Fibroblast of the conjunctiva (primary cell): ENCODE measurements around the gene ZNF213.
"Not testable (repeated sequence)": the region's sequence is repeated elsewhere in the genome, so short reads cannot be mapped to it uniquely, and the experiment has no call there.

Experiments
- DNase-seq: peaks from one replicate; pipeline ENCODE4 v3.0.0-alpha.2; 2010; ENCODE audit warnings: low read depth

ZNF213 gene

GRCh38 chr16:3148256-3149192 lies 13.7 kb downstream of the ZNF213 start:
- DNase-seq, result no peak

GRCh38 chr16:3149193-3149530 lies 14.3 kb downstream of the ZNF213 start:
- DNase-seq, result no peak

- no peak for DNase-seq
These were observed 15.0 kb downstream of the ZNF213 start for GRCh38 chr16:3149630-3150345.

- peak; percentile 94 for DNase-seq
These were observed 15.8 kb downstream of the ZNF213 start for GRCh38 chr16:3150346-3151218.

- DNase-seq, result no peak
These were observed 17.1 kb downstream of the ZNF213 start for GRCh38 chr16:3152027-3152276.

- DNase-seq, result peak; percentile 85
These were observed 17.6 kb downstream of the ZNF213 start for GRCh38 chr16:3152277-3152990.

GRCh38 chr16:3152991-3153368 lies 18.2 kb downstream of the ZNF213 start:
- DNase-seq, result no peak

- DNase-seq, result no peak
These were observed 20.4 kb downstream of the ZNF213 start for GRCh38 chr16:3155181-3155580.

- DNase-seq, result no peak
These were observed 21.1 kb downstream of the ZNF213 start for GRCh38 chr16:3155972-3156371.

- DNase-seq, result peak; percentile 91
These were observed 22.6 kb downstream of the ZNF213 start for GRCh38 chr16:3157229-3158025.

GRCh38 chr16:3158026-3158509 lies 23.2 kb downstream of the ZNF213 start:
- no peak for DNase-seq

GRCh38 chr16:3158510-3159314 lies 23.9 kb downstream of the ZNF213 start:
- peak; percentile 82 for DNase-seq

GRCh38 chr16:3161235-3162018 lies 26.6 kb downstream of the ZNF213 start:
- no peak for DNase-seq

- DNase-seq, result no peak
These were observed 29.5 kb downstream of the ZNF213 start for GRCh38 chr16:3164121-3164991.

GRCh38 chr16:3165111-3165822 lies 30.4 kb downstream of the ZNF213 start:
- no peak for DNase-seq

- DNase-seq, result no peak
These were observed 31.7 kb downstream of the ZNF213 start for GRCh38 chr16:3166505-3166886.

GRCh38 chr16:3168729-3169128 lies 33.9 kb downstream of the ZNF213 start:
- not testable (repeated sequence) for DNase-seq
